Peyer's patch (tissue), 4 donors: ENCODE measurements around the gene WDR64. TPM values are rescaled to one million over a fixed set of nuclear protein-coding genes. Genes with fewer than 3 reads are reported as not detected.

Experiments used
- DNase-seq, 3 donors: peaks; one replicate each; pipeline ENCODE4 v3.0.0-alpha.2; 2017 to 2019
- H3K27ac ChIP-seq, 4 donors: fragments of 200-600 bp; sonication (generic); one replicate each; pipeline ENCODE4 v1.5.1; 2016 to 2019
- H3K27me3 ChIP-seq, 2 donors: fragments of 200-600 bp; sonication (generic); one replicate each; pipeline ENCODE4 v1.5.1; 2019
- H3K36me3 ChIP-seq, 3 donors: fragments of 200-600 bp; sonication (generic); one replicate each; pipeline ENCODE4 v1.5.1; 2016 to 2019
- H3K4me1 ChIP-seq, 4 donors: fragments of 200-600 bp; sonication (generic); one replicate each; pipeline ENCODE4 v1.5.1; 2016 to 2019
- H3K4me3 ChIP-seq, 4 donors: fragments of 200-600 bp; sonication (generic); 1 replicate in 3 of 4; 2 replicates in 1 of 4; pipeline ENCODE4 v1.5.1; 2016 to 2019; ENCODE audit warnings: mild to moderate bottlenecking in 1 of 4
- H3K9me3 ChIP-seq, 4 donors: fragments of 200-600 bp; sonication (generic); one replicate each; pipeline ENCODE4 v1.5.1; 2016 to 2019; ENCODE audit warnings: mild to moderate bottlenecking in 1 of 4
- POLR2A ChIP-seq, 2 donors: fragments of 450-650 bp; IDR thresholded peaks; one replicate each; pipeline ENCODE4 v1.5.1; 2017; ENCODE audit warnings: antibody characterized with exemption in 2 of 2, mild to moderate bottlenecking in 2 of 2, moderate library complexity in 2 of 2
- total RNA-seq, 4 donors: library from RNA; depleted of rRNA; stranded (reverse); fragments of >200 nt; gene quantifications; one replicate each; pipeline ENCODE4 v1.1.0, GENCODE V29; 2016
- TF ChIP-seq, protein P1 (sequence below), 6 experiments: fragments of 450-650 bp in 4 of 6; fragments of 200-600 bp in 2 of 6; sonication (generic) in 1 of 6; IDR thresholded peaks; one replicate each; pipeline ENCODE4 v1.5.1; 2017 to 2019; ENCODE audit warnings: antibody characterized with exemption in 6 of 6, mild to moderate bottlenecking in 3 of 6, moderate library complexity in 1 of 6

Gene WDR64
- total RNA-seq, 4 donors from 2014 or later: not detected

DNA sequence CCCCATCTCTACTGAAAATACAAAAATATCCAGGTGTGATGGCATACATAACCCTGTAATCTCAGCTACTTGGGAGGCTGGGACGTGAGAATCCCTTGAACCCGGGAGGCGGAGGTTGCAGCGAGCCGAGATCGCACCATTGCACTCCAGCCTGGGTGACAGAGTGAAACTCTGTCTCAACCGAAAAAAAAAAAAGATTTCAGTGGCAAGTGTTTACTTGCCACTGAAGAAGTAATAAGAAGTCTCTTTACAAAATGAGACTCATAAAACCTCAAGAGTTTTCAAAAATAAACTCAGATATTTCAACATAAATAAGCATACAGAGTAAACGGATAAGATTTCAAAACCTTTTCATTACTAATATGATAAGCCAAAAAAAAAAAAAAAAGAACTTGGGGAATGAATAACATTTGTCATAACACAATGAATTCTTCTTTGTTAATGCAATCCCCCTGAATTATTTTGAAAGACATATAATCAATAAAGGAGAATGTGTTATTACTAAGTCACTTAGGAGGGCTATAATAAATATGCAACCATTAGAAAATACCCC, 161.8 kb downstream of the WDR64 start:
- Histone ChIP-seq H3K27me3 (no peaks in the 10 kb centered on the region), H3K27ac (no peak overlapping the region), H3K4me1 (no peaks in the 10 kb centered on the region), H3K36me3 (no peaks in the 10 kb centered on the region), H3K9me3 (no peaks in the 10 kb centered on the region), H3K4me3 (no peak overlapping the region)
- DNase-seq: no peak
- TF ChIP-seq, protein P1, sequence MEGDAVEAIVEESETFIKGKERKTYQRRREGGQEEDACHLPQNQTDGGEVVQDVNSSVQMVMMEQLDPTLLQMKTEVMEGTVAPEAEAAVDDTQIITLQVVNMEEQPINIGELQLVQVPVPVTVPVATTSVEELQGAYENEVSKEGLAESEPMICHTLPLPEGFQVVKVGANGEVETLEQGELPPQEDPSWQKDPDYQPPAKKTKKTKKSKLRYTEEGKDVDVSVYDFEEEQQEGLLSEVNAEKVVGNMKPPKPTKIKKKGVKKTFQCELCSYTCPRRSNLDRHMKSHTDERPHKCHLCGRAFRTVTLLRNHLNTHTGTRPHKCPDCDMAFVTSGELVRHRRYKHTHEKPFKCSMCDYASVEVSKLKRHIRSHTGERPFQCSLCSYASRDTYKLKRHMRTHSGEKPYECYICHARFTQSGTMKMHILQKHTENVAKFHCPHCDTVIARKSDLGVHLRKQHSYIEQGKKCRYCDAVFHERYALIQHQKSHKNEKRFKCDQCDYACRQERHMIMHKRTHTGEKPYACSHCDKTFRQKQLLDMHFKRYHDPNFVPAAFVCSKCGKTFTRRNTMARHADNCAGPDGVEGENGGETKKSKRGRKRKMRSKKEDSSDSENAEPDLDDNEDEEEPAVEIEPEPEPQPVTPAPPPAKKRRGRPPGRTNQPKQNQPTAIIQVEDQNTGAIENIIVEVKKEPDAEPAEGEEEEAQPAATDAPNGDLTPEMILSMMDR (IDR thresholded peaks at IDR 0.05): no peak
- no peak for TF ChIP-seq POLR2A (IDR thresholded peaks at IDR 0.05)

DNA sequence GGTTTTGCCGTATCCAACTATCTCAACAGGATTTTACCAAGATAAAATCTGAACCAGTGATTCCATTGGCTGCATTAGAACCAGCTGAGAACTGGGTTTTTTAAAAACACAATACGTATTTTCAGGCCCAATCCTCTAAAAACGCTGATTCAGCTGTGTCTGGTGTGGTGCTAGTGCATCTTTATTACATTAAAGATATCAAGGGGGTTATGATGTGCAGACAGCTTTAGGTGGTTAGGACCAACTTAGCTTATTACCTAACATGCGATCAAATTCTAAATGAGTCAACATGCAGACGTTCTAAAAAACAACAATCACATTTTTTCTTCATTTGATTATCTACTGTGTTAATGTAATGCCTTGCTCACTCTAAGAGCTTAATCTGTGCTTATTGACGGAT, 163.9 kb downstream of the WDR64 start:
- DNase-seq: no peak
- no peaks in the 10 kb centered on the region for H3K27me3 ChIP-seq
- no peaks in the 10 kb centered on the region for H3K4me1 ChIP-seq
- H3K9me3 ChIP-seq: no peaks in the 10 kb centered on the region
- H3K27ac ChIP-seq: no peak overlapping the region
- H3K4me3 ChIP-seq: no peak overlapping the region
- no peaks in the 10 kb centered on the region for H3K36me3 ChIP-seq
- TF ChIP-seq, protein P1 (IDR thresholded peaks at IDR 0.05): no peak
- TF ChIP-seq POLR2A (IDR thresholded peaks at IDR 0.05): no peak

DNA sequence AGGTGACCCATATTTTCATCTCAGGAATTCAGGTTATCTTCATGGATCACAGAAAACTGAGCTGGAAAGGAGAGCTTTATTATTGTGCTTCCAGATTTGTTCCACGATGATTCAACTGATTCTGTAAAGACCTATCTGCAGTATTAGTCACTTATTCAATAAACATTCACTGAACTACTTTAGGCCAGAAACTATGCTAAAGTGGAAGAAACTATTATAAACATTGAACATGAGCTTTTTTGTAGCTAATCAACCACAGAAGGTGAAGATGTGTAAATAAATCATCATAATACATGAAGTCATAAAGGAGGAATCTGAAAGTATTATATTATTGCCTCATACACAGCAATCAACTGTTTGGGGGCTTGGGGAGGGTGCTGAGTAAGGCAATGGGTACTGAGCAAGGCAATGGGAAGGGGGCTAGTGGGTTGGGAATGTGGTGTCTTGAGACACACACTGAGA, 165.3 kb downstream of the WDR64 start:
- DNase-seq: no peak
- Histone ChIP-seq H3K9me3 (no peaks in the 10 kb centered on the region), H3K4me3 (no peak overlapping the region), H3K4me1 (no peaks in the 10 kb centered on the region), H3K27me3 (no peaks in the 10 kb centered on the region), H3K27ac (no peak overlapping the region), H3K36me3 (no peaks in the 10 kb centered on the region)
- no peak for TF ChIP-seq POLR2A (IDR thresholded peaks at IDR 0.05)
- TF ChIP-seq, protein P1 (IDR thresholded peaks at IDR 0.05): no peak

DNA sequence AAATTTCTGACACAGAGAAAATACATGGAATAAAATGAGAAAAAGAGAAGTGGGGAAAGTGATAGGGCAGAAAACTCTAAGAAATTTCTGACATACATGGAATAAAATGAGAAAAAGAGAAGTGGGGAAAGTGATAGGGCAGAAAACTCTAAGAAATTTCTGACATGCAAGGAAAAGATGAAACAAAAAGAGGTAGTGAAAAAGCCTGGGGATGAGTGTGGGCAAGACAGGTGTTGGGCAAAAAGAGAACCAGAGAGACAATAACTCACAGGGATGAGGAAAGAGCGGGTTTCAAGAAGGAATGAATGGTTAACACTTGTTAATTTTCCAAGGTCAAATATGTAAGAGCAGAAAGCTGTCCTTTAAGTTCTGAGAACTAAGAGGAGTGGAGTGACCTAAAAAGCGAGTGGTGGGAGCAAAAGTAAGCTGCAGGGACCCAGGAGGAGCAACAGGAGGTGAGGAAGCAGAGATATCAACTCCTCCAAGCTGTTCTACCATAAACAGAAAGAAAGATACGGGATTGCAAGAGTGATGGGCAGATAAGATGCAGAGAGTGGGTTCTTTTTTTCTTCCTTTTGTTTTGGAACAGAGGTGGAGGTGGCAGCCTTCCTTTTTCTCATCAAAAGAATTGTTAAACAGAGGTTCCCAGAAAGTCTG, 166.0 kb downstream of the WDR64 start:
- Histone ChIP-seq H3K4me3 (no peak overlapping the region), H3K27me3 (no peaks in the 10 kb centered on the region), H3K4me1 (no peaks in the 10 kb centered on the region), H3K9me3 (no peaks in the 10 kb centered on the region), H3K36me3 (no peaks in the 10 kb centered on the region), H3K27ac (no peak overlapping the region)
- TF ChIP-seq POLR2A (IDR thresholded peaks at IDR 0.05): no peak
- TF ChIP-seq, protein P1 (IDR thresholded peaks at IDR 0.05): no peak
- DNase-seq: no peak

DNA sequence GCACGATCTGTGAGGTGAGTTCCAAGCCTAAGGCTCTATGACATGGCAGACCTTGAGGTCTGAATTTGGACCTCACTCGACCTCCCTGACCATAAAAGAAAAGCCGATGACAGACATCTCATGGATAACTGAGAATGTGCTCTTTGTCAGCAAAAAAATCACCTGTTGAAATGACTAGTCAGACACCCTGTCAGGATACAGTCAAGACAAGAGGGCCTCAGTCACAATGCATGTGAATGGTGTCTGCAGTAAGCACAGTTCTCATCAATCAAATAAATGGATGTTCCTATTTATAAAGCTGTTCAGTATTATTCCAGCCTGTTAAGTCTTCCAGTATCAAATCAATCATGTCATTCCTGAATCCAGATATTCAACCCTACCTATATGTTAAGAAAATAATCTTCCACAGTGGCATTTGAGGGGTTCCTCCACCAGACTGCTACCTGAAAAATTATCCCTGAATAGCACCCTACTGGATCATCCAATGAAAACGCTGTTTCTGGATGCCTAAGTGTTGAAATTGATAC, 167.3 kb downstream of the WDR64 start:
- no peak for TF ChIP-seq POLR2A (IDR thresholded peaks at IDR 0.05)
- TF ChIP-seq, protein P1 (IDR thresholded peaks at IDR 0.05): no peak
- DNase-seq: no peak
- Histone ChIP-seq H3K9me3 (no peaks in the 10 kb centered on the region), H3K27ac (no peak overlapping the region), H3K4me3 (no peak overlapping the region), H3K27me3 (no peaks in the 10 kb centered on the region), H3K36me3 (no peaks in the 10 kb centered on the region), H3K4me1 (no peaks in the 10 kb centered on the region)
